HL-60/S4 (cell line): ENCODE measurements around the gene FURIN.
"Not testable (repeated sequence)": the region's sequence is repeated elsewhere in the genome, so short reads cannot be mapped to it uniquely, and the experiment has no call there.

Source experiments
- in situ Hi-C: fragments of 300-500 bp; cut with MboI; formaldehyde crosslinking; loops from 2 replicates; pipeline ENCODE4 v1.14.3; 2022; ENCODE audit warnings: low sequenced_read_pairs

Gene FURIN

DNA sequence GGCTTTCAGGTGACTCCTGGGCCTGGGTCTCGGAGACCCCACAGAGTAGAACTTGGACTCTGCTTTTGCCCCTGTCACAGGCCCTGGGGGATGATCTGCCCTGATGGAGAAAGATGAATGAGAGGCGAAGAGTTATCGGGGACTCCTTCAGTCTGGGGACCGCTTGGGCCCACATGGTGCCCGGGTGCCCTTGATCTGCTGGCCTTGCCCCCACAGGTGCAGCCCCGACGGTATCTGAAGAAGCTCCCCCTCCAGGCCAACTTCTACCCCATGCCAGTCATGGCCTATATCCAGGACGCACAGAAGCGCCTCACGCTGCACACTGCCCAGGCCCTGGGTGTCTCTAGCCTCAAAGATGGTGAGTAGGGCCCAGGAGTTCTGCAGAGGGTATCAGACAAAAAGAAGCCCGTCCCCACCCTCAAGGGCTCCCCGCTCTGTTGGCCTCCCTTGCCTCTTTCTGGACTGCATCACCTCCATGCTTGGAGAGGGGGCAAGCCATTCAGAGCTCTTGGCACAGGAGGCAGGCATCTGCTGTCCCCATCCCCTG is 45.1 kb downstream of the FURIN start:
- in situ Hi-C loops = no loop called here

DNA sequence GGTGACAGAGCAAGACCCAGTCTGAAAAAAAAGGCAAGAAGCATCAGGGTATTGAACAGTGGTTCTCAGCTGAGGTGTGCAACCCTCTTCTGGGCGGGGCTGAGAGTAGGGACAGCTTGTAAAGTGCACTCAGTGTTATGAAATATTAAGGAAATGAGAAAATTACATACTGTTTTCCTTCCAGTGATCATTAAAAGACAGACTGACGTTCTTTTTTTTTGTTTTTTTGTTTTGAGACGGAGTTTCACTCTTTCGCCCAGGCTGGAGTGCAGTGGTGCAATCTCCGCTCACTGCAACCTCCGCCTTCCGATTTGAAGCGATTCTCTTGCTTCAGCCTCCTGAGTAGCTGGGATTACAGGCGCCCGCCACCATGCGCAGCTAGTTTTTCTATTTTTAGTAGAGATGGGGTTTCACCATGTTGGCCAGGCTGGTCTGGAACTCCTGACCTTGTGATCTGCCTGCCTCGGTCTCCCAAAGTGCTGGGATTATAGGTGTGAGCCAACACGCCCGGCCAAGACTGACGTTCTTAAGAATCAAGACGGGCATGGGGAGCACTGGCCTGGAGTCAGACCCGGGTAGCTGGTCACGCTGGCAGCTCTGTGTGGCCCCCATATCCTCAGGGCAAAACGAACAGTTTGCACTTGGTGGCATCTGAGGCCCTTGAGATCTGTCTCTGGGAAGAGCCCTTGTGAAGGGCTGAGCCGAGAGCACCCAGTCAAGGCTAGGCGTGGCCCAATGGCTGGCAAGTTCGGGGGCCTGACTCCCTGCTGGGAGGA is 46.1 kb downstream of the FURIN start:
- in situ Hi-C loops = no loop called here

GRCh38 chr15:90915216-90915807 is 46.9 kb downstream of the FURIN start:
- in situ Hi-C loops = no loop called here

- in situ Hi-C loops = no loop called here
These were observed 47.5 kb downstream of the FURIN start for GRCh38 chr15:90915808-90916440.

GRCh38 chr15:90916461-90916860 is 48.1 kb downstream of the FURIN start:
- in situ Hi-C loops = no loop called here

- in situ Hi-C loops = no loop called here
These were observed 49.2 kb downstream of the FURIN start for GRCh38 chr15:90917569-90917968.

DNA sequence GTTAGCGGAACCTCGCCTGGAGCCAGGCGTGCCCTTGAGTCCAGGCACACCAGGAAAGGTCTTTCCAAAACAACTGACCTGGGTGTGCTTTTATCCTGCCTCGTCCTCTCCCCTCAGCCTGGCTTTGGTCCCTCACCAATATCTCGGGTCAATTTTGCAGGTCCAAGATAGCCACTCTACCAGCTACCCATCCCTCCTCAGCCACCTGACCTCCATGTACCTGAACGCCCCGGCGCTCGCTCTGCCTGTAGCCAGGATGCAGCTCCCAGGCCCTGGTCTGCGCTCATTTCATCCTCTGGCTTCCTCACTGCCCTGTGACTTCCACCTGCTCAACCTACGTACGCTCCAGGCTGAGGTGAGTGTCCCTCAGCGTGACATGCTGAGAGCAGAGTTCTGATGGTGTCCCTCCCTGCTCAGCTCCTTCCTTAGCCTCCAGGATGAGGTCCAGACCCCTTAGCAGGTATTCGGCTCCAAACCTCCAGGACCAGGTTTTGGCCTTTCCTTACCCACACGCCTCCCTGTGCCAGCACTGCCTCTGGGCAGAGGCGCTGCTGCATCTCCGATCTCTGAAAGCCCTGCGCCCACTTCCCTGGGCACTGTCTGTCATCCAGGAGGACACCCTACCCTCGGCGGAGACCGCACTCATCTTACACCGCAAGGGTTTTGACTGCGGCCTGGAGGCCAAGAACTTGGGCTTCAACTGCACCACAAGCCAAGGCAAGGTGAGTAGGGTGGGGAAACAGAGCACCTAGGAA is 49.8 kb downstream of the FURIN start:
- in situ Hi-C loops = no loop called here

DNA sequence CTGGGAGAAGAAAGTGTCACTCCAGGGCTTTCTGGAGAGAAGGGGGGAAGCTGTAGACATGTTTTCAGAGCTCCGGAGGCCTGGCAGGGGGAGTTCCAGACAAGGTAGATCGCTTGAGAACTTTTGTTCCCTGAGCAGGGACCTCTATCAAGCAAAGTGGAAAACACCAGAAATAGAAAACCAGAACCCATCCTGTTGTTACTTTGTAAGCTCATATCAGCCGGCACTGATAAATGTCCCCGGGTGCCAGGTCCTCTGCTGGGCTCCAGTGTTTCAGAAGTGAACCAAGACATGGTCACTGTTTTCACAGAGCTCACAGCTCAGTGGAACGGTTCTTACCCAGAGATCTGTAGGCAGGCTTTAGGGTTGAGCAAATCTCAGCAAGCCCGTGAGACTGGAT is 50.4 kb downstream of the FURIN start:
- in situ Hi-C loops = no loop called here

DNA sequence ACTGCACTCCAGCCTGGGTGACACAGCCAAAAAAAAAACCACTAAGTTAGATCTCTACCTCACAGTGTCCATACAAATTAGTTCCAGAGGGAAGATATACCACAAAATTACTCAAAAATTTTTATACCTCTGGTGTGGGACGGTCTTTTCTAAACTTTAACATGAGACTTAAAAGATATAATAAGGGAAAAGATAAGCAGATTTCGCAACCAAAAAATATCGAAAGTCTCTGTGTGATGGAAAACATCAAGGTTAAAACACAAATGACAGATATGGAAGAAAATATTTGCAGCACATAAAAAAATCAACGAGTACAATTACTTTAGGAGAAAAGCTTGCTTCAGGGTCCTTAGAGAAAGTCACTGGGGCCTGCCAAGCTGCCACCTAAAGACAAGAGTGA is 53.5 kb downstream of the FURIN start:
- in situ Hi-C loops = no loop called here

DNA sequence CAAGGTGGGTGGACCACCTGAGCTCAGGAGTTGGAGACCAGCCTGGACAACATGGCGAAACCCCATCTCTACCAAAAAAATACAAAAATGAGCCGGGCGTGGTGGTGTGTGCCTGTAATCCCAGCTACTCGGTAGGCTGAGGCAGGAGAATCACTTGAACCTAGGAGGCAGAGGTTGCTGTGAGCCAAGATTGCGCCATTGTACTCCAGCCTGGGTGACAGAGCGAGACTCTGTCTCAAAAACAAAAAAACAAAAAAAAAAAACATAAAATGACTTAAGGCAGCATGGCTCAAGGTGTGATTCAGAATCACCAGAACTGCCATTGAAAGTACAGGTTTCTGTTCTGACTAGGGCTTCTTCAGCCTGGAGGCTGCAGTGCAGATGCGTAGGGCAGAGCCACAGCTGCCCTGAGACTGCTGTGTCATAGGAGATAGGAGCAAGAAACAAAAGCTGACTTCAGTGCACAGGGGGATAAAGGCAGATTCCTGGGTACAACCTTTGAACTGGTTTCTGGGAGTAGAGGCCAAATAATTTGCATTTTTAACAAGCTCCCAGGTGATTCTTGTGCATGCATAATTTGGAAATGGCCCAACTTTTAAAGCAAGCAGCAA is 54.4 kb downstream of the FURIN start:
- in situ Hi-C loops = not testable (repeated sequence)

- in situ Hi-C loops = no loop called here
These were observed 56.0 kb downstream of the FURIN start for GRCh38 chr15:90924375-90924774.

- in situ Hi-C loops = not testable (repeated sequence)
These were observed 58.4 kb downstream of the FURIN start for GRCh38 chr15:90926766-90927165.

DNA sequence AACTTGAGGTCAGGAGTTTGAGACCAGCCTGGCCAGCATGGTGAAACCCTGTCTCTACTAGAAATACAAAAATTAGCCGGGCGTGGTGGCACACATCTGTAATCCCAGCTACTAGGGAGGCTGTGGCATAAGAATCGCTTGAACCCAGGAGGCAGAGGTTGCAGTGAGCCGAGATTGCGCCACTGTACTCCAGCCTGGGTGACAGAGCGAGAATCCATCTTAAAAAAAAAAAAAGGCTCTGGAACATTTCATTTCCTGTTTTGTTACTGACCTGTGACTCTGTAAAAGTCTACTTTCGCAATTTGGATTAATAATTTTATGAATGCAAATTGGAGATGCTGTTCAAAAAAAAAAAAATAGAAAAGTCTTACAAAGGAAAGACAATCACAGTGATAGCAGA is 59.7 kb downstream of the FURIN start:
- in situ Hi-C loops = not testable (repeated sequence)

DNA sequence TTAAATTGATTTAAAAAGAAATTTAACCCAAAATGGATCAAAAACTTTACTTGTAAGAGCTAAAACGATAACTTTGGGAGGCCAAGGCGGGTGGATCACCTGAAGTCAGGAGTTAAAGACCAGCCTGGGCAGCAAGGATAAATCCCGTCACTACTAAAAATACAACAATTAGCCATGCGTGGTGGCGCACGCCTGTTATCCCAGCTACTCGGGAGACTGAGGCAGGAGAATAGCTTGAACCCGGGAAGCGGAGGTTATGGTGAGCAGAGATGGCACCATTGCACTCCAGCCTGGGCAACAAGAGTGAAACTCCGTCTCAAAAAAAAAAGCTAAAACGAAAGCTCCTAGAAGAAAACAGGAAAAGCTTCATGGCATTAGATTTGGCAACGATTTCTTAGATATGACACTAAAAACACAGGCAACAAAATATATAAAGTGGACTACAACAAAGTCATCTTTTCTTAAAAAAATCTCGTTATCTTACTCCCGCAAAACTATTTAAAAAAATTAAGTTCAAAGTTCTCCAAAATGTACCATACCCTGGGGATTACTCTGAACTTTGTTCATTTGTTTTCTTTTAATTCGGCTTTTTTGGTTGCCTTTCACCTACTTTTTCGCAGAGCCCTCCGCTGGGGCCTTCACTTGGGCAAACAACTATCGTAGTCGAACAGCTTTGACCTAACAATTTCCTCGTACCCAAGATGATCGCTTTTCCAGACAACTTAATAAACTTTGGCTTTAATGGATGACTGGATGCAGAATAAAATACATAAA is 61.0 kb downstream of the FURIN start:
- in situ Hi-C loops = no loop called here

- in situ Hi-C loops = no loop called here
These were observed 62.6 kb downstream of the FURIN start for GRCh38 chr15:90930861-90931574.

- in situ Hi-C loops = no loop called here
These were observed 63.1 kb downstream of the FURIN start for GRCh38 chr15:90931575-90931827.

DNA sequence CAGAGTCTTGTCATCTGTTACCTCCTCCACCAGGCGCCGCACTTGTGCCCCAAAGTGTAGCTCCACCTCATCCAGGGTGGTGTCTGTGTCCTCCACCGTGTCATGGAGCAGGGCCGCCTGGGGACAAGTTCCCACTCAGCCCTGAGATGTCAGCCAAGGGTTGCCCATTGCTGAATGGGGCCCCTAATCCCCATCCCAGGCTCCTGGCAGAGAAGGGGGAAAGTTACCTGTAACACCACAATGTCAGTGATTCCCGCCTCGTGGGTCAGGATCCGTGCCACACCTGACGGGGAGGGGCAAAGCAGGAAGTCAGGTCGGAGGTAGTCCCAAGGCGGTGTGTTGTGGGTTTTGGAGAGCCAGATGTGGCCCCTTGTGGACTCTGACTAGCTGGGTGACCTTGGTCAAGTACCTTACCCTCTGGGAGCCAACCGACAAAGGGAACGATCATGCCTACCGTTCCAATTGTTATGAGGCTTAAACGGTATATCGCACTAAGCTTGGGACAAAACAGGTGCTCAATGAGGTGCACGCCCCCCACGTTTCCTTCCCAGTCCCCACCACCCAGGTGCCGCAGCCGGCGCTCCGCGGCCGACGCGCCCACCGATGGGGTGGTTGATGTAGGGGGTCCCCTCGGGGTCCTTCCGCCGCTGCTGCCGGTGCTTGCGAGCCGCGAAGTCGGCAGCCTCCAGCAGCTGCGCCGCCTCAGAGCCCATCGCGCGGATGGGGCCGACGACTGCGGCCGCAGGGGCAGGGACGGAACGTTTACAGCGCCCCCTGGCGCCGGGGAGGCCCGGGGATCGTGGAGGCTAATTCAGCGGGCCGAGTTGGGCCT is 63.7 kb downstream of the FURIN start, which contains the start of gene HDDC3:
Gene HDDC3, minus strand, starts transcription at position 722 of the 832 bp plus-strand sequence. Its CDS starts 9 bp downstream, at position 713.
- in situ Hi-C loops = no loop called here

- in situ Hi-C loops = no loop called here
These were observed 64.2 kb downstream of the FURIN start for GRCh38 chr15:90932660-90932991.
